ENCODE data around the gene HES1.

Gene HES1

GRCh38 chr3:194184265-194184751 is 48.4 kb downstream of the HES1 start:
- no peak for TF ChIP-seq CTCF (IDR thresholded peaks at IDR 0.05)

GRCh38 chr3:194184801-194185200 is 48.9 kb downstream of the HES1 start:
- no peak for TF ChIP-seq CTCF (IDR thresholded peaks at IDR 0.05)

GRCh38 chr3:194185221-194185620 is 49.3 kb downstream of the HES1 start:
- no peak for TF ChIP-seq CTCF (IDR thresholded peaks at IDR 0.05)

GRCh38 chr3:194187233-194187944 is 51.4 kb downstream of the HES1 start:
- no peak for TF ChIP-seq CTCF (IDR thresholded peaks at IDR 0.05)
